Muscle layer of colon (tissue), 2 donors: ENCODE measurements around the gene RNF4.

ENCODE experiments used
- H3K27ac ChIP-seq: one replicate; pipeline ENCODE4 v1.7.0; 2013; ENCODE audit warnings: low read depth, mild to moderate bottlenecking, low read length, moderate library complexity
- H3K27me3 ChIP-seq, 2 donors: one replicate each; pipeline ENCODE4 v1.7.0; 2013; ENCODE audit warnings: low read length in 2 of 2, mild to moderate bottlenecking in 2 of 2; ENCODE audit not compliant: insufficient read depth in 2 of 2, control insufficient read depth in 1 of 2
- H3K36me3 ChIP-seq: one replicate; pipeline ENCODE4 v1.7.0; 2013; ENCODE audit warnings: mild to moderate bottlenecking, low read length; ENCODE audit not compliant: insufficient read depth
- H3K4me1 ChIP-seq: one replicate; pipeline ENCODE4 v1.7.0; 2013; ENCODE audit warnings: mild to moderate bottlenecking, low read length; ENCODE audit not compliant: insufficient read depth
- H3K4me3 ChIP-seq, 2 donors: one replicate each; pipeline ENCODE4 v1.7.0; 2013; ENCODE audit warnings: low read length in 2 of 2, low read depth in 1 of 2, mild to moderate bottlenecking in 1 of 2, moderate library complexity in 1 of 2
- H3K9ac ChIP-seq: one replicate; pipeline ENCODE4 v1.7.0; 2013; ENCODE audit warnings: low read length
- H3K9me3 ChIP-seq: one replicate; pipeline ENCODE4 v1.7.0; 2013; ENCODE audit warnings: mild to moderate bottlenecking, low read length
- donor health status: abdominal sarcoma.
- donor health status: Adenocarcinoma of cecum.

RNF4 gene

DNA sequence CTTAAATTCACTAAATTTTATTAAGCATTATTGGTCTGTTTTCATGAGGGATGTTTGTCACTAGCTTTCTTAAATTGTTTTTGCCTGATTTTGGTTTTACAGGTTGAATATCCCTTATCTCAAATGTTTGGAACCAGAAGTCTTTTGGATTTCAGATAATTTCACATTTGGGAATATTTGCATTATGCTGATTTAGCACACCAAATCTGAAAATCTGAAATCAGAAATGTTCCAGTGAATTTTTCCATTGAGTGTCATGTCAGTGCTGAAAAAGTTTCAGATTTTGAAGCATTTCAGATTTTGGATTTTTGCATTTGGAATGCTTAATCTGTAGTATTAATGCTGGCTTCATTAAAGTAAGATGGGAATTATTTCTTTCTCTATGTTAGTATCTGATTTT is 82.2 kb downstream of the RNF4 start:
- H3K4me1 ChIP-seq, result no peaks in the 10 kb centered on the region

DNA sequence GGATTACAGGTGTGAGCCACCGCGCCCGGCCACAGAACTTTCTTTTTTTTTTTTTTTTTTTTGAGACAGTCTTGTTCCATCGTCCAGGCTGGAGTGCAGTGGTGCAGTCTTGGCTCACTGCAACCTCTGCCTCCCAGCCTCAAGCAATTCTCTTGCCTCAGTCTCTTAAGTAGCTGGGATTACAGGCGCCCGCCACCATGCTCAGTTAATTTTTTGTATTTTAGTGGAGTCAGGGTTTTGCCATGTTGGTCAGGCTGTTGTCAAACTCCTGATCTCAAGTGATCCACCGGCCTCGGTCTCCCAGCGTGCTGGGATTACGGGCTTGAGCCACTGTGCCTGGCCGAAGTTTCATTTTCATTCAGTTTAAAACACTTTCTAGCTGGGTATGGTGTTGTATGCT is 83.9 kb downstream of the RNF4 start:
- no peaks in the 10 kb centered on the region for H3K9me3 ChIP-seq
- H3K4me1 ChIP-seq, result no peaks in the 10 kb centered on the region
- H3K36me3 ChIP-seq, result no peaks in the 10 kb centered on the region
- no peaks in the 10 kb centered on the region for H3K27me3 ChIP-seq
- no peak overlapping the region for H3K4me3 ChIP-seq
- H3K9ac ChIP-seq, result no peak overlapping the region
- H3K27ac ChIP-seq, result no peak overlapping the region

More for the DNA sequence above, 82.2 kb downstream of the RNF4 start:
- no peak overlapping the region for H3K4me3 ChIP-seq
- H3K9ac ChIP-seq, result no peak overlapping the region
- no peaks in the 10 kb centered on the region for H3K9me3 ChIP-seq
- H3K27ac ChIP-seq, result no peak overlapping the region
- H3K36me3 ChIP-seq, result no peaks in the 10 kb centered on the region
- no peaks in the 10 kb centered on the region for H3K27me3 ChIP-seq

DNA sequence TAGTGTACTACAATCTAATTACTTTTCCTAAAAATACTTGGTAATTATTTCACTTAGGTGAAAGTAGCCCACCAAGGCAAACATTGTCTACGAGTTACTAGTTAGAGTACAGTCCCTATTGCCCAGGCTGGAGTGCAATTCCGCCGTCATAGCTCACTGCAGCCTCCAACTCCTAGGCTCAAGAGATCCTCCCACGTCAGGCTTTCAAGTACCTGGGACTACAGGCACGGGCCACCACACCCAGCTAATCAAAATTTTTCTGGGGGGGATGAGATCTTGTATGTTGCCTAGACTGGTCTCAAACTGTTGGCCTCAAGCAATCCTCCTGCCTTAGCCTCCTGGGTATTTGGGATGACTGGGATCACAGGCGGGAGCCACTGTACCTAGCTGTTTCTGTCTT is 89.4 kb downstream of the RNF4 start:
- no peaks in the 10 kb centered on the region for H3K9me3 ChIP-seq
- H3K4me3 ChIP-seq, result no peak overlapping the region
- no peaks in the 10 kb centered on the region for H3K27me3 ChIP-seq
- H3K27ac ChIP-seq, result no peak overlapping the region
- no peak overlapping the region for H3K9ac ChIP-seq
- H3K4me1 ChIP-seq, result no peaks in the 10 kb centered on the region
- no peaks in the 10 kb centered on the region for H3K36me3 ChIP-seq

DNA sequence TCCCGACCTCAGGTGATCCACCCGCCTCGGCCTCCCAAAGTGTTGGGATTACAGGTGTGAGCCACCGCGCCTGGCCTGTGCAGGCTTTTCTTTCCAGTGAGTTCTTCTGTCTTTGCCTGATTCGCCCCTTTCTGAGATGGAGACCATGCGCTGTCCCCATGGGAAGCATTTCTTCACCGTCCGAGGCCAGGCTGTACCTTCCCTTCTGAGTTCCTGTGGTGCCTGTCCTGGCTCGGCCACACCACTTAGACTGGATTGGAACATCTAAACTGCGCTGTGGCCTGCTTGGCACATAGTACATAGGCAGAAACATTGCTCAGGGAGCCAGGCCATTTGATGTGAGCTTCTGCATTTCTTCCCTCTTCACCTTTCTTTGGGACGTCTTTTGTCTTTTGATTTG is 91.3 kb downstream of the RNF4 start:
- H3K9me3 ChIP-seq, result no peaks in the 10 kb centered on the region
- no peaks in the 10 kb centered on the region for H3K36me3 ChIP-seq
- H3K4me1 ChIP-seq, result no peaks in the 10 kb centered on the region
- H3K27me3 ChIP-seq, result no peaks in the 10 kb centered on the region
- H3K4me3 ChIP-seq, result no peak overlapping the region
- no peak overlapping the region for H3K27ac ChIP-seq
- H3K9ac ChIP-seq, result no peak overlapping the region
